H1 (cell line): ENCODE results near the gene RHBDF2. TPM values are rescaled to one million over a fixed set of nuclear protein-coding genes. Genes with fewer than 3 reads are reported as not detected.
A peak's percentile ranks its signal among the peaks of the same experiment; 100 is the strongest.

Experiments used
- CTCF ChIA-PET: fragments of 300-600 bp; sonication (Branson Sonifier 250); formaldehyde crosslinking; loops from one replicate; lab custom pipeline; 2021; ENCODE audit not compliant: partially characterized antibody; lab: Charles Lee
- POLR2A ChIA-PET: fragments of 300-600 bp; sonication (Branson Sonifier 250); formaldehyde crosslinking; loops from one replicate; lab custom pipeline; 2021; ENCODE audit warnings: inconsistent platforms; ENCODE audit not compliant: partially characterized antibody; lab: Charles Lee
- DNase-seq, 2 experiments: peaks; one replicate each; pipeline versions ENCODE4 v3.0.0 to v3.0.0-alpha.2; 2010 to 2022; ENCODE audit warnings: low spot score in 2 of 2, low read depth in 1 of 2, mixed read lengths in 1 of 2
- FAIRE-seq: peaks from 2 replicates; lab custom pipeline; 2011; peaks lifted over from hg19 to GRCh38; lab: Jason Lieb, UNC
- H2AFZ ChIP-seq: 2 replicates; pipeline ENCODE4 v1.8.1; 2012; ENCODE audit warnings: low read length, inconsistent platforms
- H2AK5ac ChIP-seq: 2 replicates; pipeline ENCODE4 v1.6.1; 2013; ENCODE audit warnings: low read depth, low read length
- H2BK120ac ChIP-seq: replicated peaks from 2 replicates; pipeline ENCODE3; 2013; ENCODE audit warnings: low read depth, low read length, inconsistent platforms
- H2BK12ac ChIP-seq: 2 replicates; pipeline ENCODE4 v1.6.1; 2013; ENCODE audit warnings: low read depth, low read length
- H2BK15ac ChIP-seq: 2 replicates; pipeline ENCODE4 v1.6.1; 2013; ENCODE audit warnings: low read length
- H2BK20ac ChIP-seq: 2 replicates; pipeline ENCODE4 v1.6.1; 2013; ENCODE audit warnings: low read length
- H2BK5ac ChIP-seq: 2 replicates; pipeline ENCODE4 v1.6.1; 2013; ENCODE audit warnings: low read depth, low read length
- H3K14ac ChIP-seq: 2 replicates; pipeline ENCODE4 v1.6.1; 2013; ENCODE audit warnings: inconsistent platforms; ENCODE audit not compliant: insufficient read length
- H3K18ac ChIP-seq: 2 replicates; pipeline ENCODE4 v1.6.1; 2013; ENCODE audit warnings: low read length; ENCODE audit errors: extremely low read depth
- H3K23ac ChIP-seq: 2 replicates; pipeline ENCODE4 v1.6.1; 2013; ENCODE audit warnings: inconsistent platforms; ENCODE audit not compliant: insufficient read length
- H3K23me2 ChIP-seq: 2 replicates; pipeline ENCODE4 v1.6.1; 2013; ENCODE audit warnings: low read depth, low read length
- H3K27ac ChIP-seq: 2 replicates; pipeline ENCODE4 v1.6.1; 2011; ENCODE audit warnings: low read depth, low read length, inconsistent platforms
- H3K27me3 ChIP-seq, 4 experiments: replicated peaks in 1 of 4; 1 replicate in 1 of 4; 2 replicates in 3 of 4; pipeline versions ENCODE4 v1.6.1 to v1.8.1; 2011 to 2013; ENCODE audit warnings: low read length in 3 of 4, mild to moderate bottlenecking in 3 of 4, inconsistent platforms in 2 of 4, mixed read lengths in 2 of 4, moderate library complexity in 1 of 4; ENCODE audit not compliant: control insufficient read depth in 3 of 4, insufficient read depth in 3 of 4; ENCODE audit errors: extremely low read depth in 1 of 4
- H3K36me3 ChIP-seq, 4 experiments: 2 replicates each; pipeline versions ENCODE4 v1.6.1 to v1.8.1; 2011 to 2013; ENCODE audit warnings: mild to moderate bottlenecking in 4 of 4, low read length in 3 of 4, moderate library complexity in 2 of 4, control low read depth in 1 of 4, inconsistent platforms in 1 of 4; ENCODE audit not compliant: insufficient read depth in 4 of 4, control insufficient read depth in 2 of 4
- H3K4ac ChIP-seq: replicated peaks from 2 replicates; pipeline ENCODE3; 2013; ENCODE audit warnings: low read length, low read depth, mixed read lengths, inconsistent platforms; ENCODE audit not compliant: insufficient read length
- H3K4me1 ChIP-seq, 4 experiments: replicated peaks in 1 of 4; 1 replicate in 1 of 4; 2 replicates in 3 of 4; pipeline versions ENCODE4 v1.6.1 to v1.8.1; 2011 to 2013; ENCODE audit warnings: low read length in 3 of 4, inconsistent platforms in 2 of 4, mixed read lengths in 1 of 4; ENCODE audit not compliant: insufficient read depth in 4 of 4, control insufficient read depth in 3 of 4
- H3K4me2 ChIP-seq, 2 experiments: 2 replicates each; pipeline versions ENCODE4 v1.6.1 to v1.8.1; 2011 to 2013; ENCODE audit warnings: low read depth in 2 of 2, low read length in 2 of 2, control low read depth in 1 of 2, inconsistent platforms in 1 of 2, mild to moderate bottlenecking in 1 of 2; ENCODE audit not compliant: insufficient read depth in 1 of 2
- H3K4me3 ChIP-seq, 4 experiments: fragments of 200-600, 300-600 bp in 1 of 4; sonication (generic), shearing (Covaris generic), sonication (Bioruptor Twin) in 1 of 4; 2 replicates each; pipeline versions ENCODE4 v1.5.1 to v1.8.1; 2011 to 2016; ENCODE audit warnings: low read length in 4 of 4, low read depth in 3 of 4, control low read depth in 2 of 4, inconsistent platforms in 2 of 4, mild to moderate bottlenecking in 2 of 4, mixed read lengths in 1 of 4, moderate library complexity in 1 of 4; ENCODE audit not compliant: insufficient read depth in 2 of 4; ENCODE audit errors: extremely low read depth in 1 of 4
- H3K56ac ChIP-seq: replicated peaks from 2 replicates; pipeline ENCODE3; 2013; ENCODE audit warnings: low read depth, mild to moderate bottlenecking, mixed read lengths, low read length, inconsistent platforms; ENCODE audit not compliant: insufficient read length
- H3K79me1 ChIP-seq: 2 replicates; pipeline ENCODE4 v1.6.1; 2013; ENCODE audit warnings: low read depth, low read length, control low read depth
- H3K79me2 ChIP-seq, 2 experiments: 2 replicates each; pipeline versions ENCODE4 v1.6.1 to v1.8.1; 2012 to 2013; ENCODE audit warnings: low read length in 2 of 2, mild to moderate bottlenecking in 2 of 2, inconsistent platforms in 1 of 2; ENCODE audit not compliant: insufficient read depth in 2 of 2, control insufficient read depth in 1 of 2
- H3K9ac ChIP-seq, 4 experiments: replicated peaks in 1 of 4; 1 replicate in 1 of 4; 2 replicates in 3 of 4; pipeline versions ENCODE4 v1.6.1 to v1.8.1; 2011 to 2013; ENCODE audit warnings: low read depth in 3 of 4, low read length in 3 of 4, control low read depth in 2 of 4, mild to moderate bottlenecking in 2 of 4, moderate library complexity in 2 of 4, inconsistent platforms in 1 of 4; ENCODE audit errors: extremely low read depth in 1 of 4
- H3K9me3 ChIP-seq, 2 experiments: 2 replicates each; pipeline versions ENCODE4 v1.6.1 to v1.8.1; 2012 to 2013; ENCODE audit warnings: mild to moderate bottlenecking in 2 of 2, moderate library complexity in 2 of 2, control low read depth in 1 of 2, inconsistent platforms in 1 of 2, low read depth in 1 of 2, low read length in 1 of 2, mixed read lengths in 1 of 2; ENCODE audit not compliant: insufficient read depth in 2 of 2
- H4K20me1 ChIP-seq, 2 experiments: replicated peaks in 1 of 2; 2 replicates each; pipeline versions ENCODE3 to v1.8.1; 2011 to 2013; ENCODE audit warnings: inconsistent platforms in 2 of 2, low read length in 2 of 2, mild to moderate bottlenecking in 1 of 2; ENCODE audit not compliant: insufficient read depth in 2 of 2, control insufficient read depth in 1 of 2
- H4K5ac ChIP-seq: 2 replicates; pipeline ENCODE4 v1.6.1; 2013; ENCODE audit warnings: low read length, low read depth, mixed read lengths, inconsistent platforms; ENCODE audit not compliant: insufficient read length
- H4K8ac ChIP-seq: 2 replicates; pipeline ENCODE4 v1.8.0; 2013; ENCODE audit warnings: mild to moderate bottlenecking, moderate library complexity, low read length, inconsistent platforms; ENCODE audit not compliant: insufficient read depth; ENCODE audit errors: extremely low read depth
- H4K91ac ChIP-seq: replicated peaks from 2 replicates; pipeline ENCODE3; 2013; ENCODE audit warnings: low read length, mixed read lengths, inconsistent platforms; ENCODE audit not compliant: insufficient read length
- CHD2 ChIP-seq: IDR thresholded peaks from 2 replicates; pipeline ENCODE4 v1.6.1; 2012; ENCODE audit warnings: low read length, improper control_type of control experiment
- CTBP2 ChIP-seq: IDR thresholded peaks from 2 replicates; pipeline ENCODE4 v1.7.0; 2011; ENCODE audit warnings: borderline replicate concordance, mild to moderate bottlenecking, moderate library complexity, mixed read lengths, low read length; ENCODE audit not compliant: insufficient read depth, insufficient read length
- EGR1 ChIP-seq: IDR thresholded peaks from 2 replicates; pipeline ENCODE4 v1.6.1; 2011; ENCODE audit warnings: low read depth, low read length, borderline replicate concordance
- GABPA ChIP-seq: IDR thresholded peaks from 2 replicates; pipeline ENCODE4 v1.6.1; 2011; ENCODE audit warnings: mild to moderate bottlenecking, low read length, moderate library complexity, borderline replicate concordance; ENCODE audit not compliant: insufficient read depth
- SP1 ChIP-seq: IDR thresholded peaks from 2 replicates; pipeline ENCODE4 v1.6.1; 2011; ENCODE audit warnings: low read depth, low read length
- WGBS, 2 experiments: shearing (Covaris generic) in 1 of 2; methylation state at CpG; one replicate each; pipeline versions ENCODE4 v1.1.6 to v1.1.7; 2013 to 2015; ENCODE audit warnings: low lambda C conversion rate in 2 of 2, mixed read lengths in 2 of 2, inconsistent platforms in 1 of 2, low coverage in 1 of 2, missing lambda C conversion rate in 1 of 2; ENCODE audit not compliant: insufficient replicate concordance in 2 of 2, insufficient coverage in 1 of 2, insufficient read length in 1 of 2; ENCODE audit errors: extremely low coverage in 1 of 2, missing lambda C conversion rate in 1 of 2; 5-methylcytosine and 5-hydroxymethylcytosine counted together
- polyA plus RNA-seq, 7 experiments: library from polyadenylated mRNA; depleted of rRNA in 3 of 7; stranded (reverse) in 5 of 7; unstranded in 2 of 7; fragments of >200 nt in 5 of 7; fragments of 200-250 nt in 2 of 7; gene quantifications; 1 replicate in 5 of 7; 2 replicates in 1 of 7; 4 replicates in 1 of 7; pipeline versions ENCODE4 v1.2.1 to v1.2.3, GENCODE V29; 2011 to 2013; ENCODE audit warnings: missing spikeins in 2 of 7, mixed read lengths in 2 of 7
- total RNA-seq: library from RNA; stranded (reverse); fragmentation: NEBNext Ultra II Directional; extraction: Animal tissue kit (Norgen Biotek cat#: 25700); gene quantifications from 2 replicates; pipeline ENCODE4 v1.2.1, GENCODE V29; 2021

The RHBDF2 gene
- total and polyA plus RNA-seq, 2 of the 8 experiments (the other 6 are each of a cell fraction or from before 2014, with no cell fraction given), result 21.2 to 25.9 TPM

DNA sequence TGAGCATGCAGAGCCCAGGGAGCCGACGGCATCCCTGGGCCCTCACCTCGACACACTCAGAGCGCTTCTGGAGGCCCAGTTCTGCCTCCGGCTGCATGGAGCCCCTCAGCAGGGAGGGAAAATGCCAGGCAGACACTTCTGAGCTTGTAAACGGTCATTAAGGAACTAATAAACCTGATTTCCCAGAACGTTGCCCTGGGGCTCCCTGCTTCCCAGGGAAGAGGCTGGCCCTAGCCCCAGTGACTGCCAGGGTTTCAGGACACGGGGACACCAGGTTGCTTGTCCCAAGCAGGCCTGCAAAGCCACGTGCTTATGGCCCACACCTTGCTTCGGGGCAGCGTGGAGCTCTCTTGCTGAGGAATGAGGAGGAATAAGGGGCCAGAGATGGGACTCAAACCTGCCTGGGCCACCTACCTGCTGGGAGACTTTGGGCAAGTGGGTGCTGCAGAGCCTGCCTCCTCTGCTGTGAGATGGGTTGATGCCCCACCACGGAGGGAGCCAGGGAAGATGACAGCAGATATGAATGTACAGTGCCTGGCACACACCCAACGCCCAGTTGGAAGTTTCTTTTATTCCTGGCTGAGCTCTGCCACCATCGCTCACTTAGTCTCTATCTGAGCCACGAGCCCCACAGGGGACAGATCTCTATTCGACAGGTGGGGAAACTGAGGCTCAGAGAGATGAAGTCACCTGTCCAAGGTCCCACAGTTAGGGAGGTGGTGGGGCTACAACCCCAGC lies 5.4 kb downstream of the RHBDF2 start:
- no peak overlapping the region for H3K56ac ChIP-seq
- H2AK5ac ChIP-seq, result no peak overlapping the region
- H3K79me1 ChIP-seq, result peaks cover 12% of the 10 kb centered on the region
- no peak overlapping the region for H3K4ac ChIP-seq
- no peak overlapping the region for H2BK15ac ChIP-seq
- FAIRE-seq (no peak), DNase-seq (peak in 1 of 2 experiments; percentile 39)
- TF ChIP-seq GABPA (no peak), SP1 (no peak), CHD2 (no peak), CTBP2 (no peak), EGR1 (no peak)
- H4K5ac ChIP-seq, result no peak overlapping the region
- H4K8ac ChIP-seq, result no peak overlapping the region
- POLR2A ChIA-PET, result interaction anchor here (0.7 to 1.2 kb wide), 3 partner anchors 29 to 1024 kb away, joined by 3 to 4 read pairs (median 3); partner anchors contain the start of gene AANAT
- H4K91ac ChIP-seq, result no peak overlapping the region
- no peak overlapping the region for H3K18ac ChIP-seq
- no peak overlapping the region for H3K14ac ChIP-seq
- H3K9me3 ChIP-seq, result no peaks in the 10 kb centered on the region
- 0 out of 2 replicates have a peak overlapping the region, but pooled peaks have one; percentile 16 for H2BK5ac ChIP-seq
- no peak overlapping the region for H3K23ac ChIP-seq
- H4K20me1 ChIP-seq, result peaks cover 8 to 29% of the 10 kb centered on the region in 2 experiments
- CTCF ChIA-PET, result interaction anchor here (0.8 to 20.2 kb wide), 6 partner anchors 11 to 69 kb away, joined by 3 to 446 read pairs (median 7); partner anchors contain the start of gene AANAT
- H3K4me3 ChIP-seq, result no peak overlapping the region
- H3K36me3 ChIP-seq, result no peaks in the 10 kb centered on the region
- H3K27me3 ChIP-seq, result no peaks in the 10 kb centered on the region
- H3K79me2 ChIP-seq, result peaks cover 0 to 6% of the 10 kb centered on the region in 2 experiments; a peak in 2 of 4 replicates
- no peak overlapping the region for H2AFZ ChIP-seq
- H2BK20ac ChIP-seq, result no peak overlapping the region
- H3K9ac ChIP-seq, result no peak overlapping the region
- no peak overlapping the region for H2BK12ac ChIP-seq
- H3K4me1 ChIP-seq, result peaks cover 10 to 48% (median 37%) of the 10 kb centered on the region in 4 experiments
- no peak overlapping the region for H3K27ac ChIP-seq
- peaks cover 6% of the 10 kb centered on the region; the same call in 1 of the 2 replicates for H3K23me2 ChIP-seq
- 86% methylated on average over 16 of the region's 16 CpGs; no CpG with 5 or more reads in 1 of the 2 experiments for WGBS, 2 experiments
- no peak overlapping the region for H2BK120ac ChIP-seq
- H3K4me2 ChIP-seq, result no peak overlapping the region
